IPS-18a (cell line): ENCODE data around the gene AARS1.
"Not testable (repeated sequence)": the region's sequence is repeated elsewhere in the genome, so short reads cannot be mapped to it uniquely, and the experiment has no call there.

Experiments
- H3K27ac ChIP-seq: one replicate; pipeline ENCODE4 v1.5.1; 2013; ENCODE audit warnings: low read length
- H3K27me3 ChIP-seq: one replicate; pipeline ENCODE4 v1.6.1; 2013; ENCODE audit warnings: mild to moderate bottlenecking, low read length; ENCODE audit not compliant: control insufficient read depth, insufficient read depth
- H3K36me3 ChIP-seq: one replicate; pipeline ENCODE4 v1.6.1; 2013; ENCODE audit warnings: low read depth, low read length; ENCODE audit not compliant: control insufficient read depth
- H3K4me1 ChIP-seq: one replicate; pipeline ENCODE4 v1.6.1; 2013; ENCODE audit warnings: low read depth, low read length; ENCODE audit not compliant: control insufficient read depth
- H3K4me3 ChIP-seq: one replicate; pipeline ENCODE4 v1.5.1; 2013; ENCODE audit warnings: low read length
- H3K9ac ChIP-seq: one replicate; pipeline ENCODE4 v1.6.1; 2013; ENCODE audit warnings: mild to moderate bottlenecking, low read length, moderate library complexity
- H3K9me3 ChIP-seq: one replicate; pipeline ENCODE4 v1.6.1; 2013; ENCODE audit warnings: low read depth, low read length; ENCODE audit not compliant: control insufficient read depth

The AARS1 gene

DNA sequence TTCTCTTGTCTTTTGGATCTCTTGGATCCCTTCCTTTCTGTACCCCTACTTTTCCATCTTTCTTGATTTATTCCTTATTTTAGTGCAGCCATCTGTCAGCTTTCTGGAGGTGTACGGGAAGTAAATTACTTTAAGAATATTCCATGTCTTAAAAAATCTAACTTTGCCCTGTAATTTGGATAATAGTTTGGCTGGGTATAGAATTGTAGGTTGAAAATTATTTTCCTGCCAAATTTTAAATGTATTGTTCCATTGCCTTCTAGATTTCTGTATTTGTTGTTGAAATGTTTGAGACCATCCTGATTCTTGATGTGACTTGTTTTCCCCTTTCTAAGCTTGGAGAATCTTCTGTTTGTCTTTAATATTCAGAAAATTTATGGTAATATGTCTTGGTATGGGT is 11.8 kb upstream of the AARS1 start:
- H3K36me3 ChIP-seq = peaks cover 4% of the 10 kb centered on the region
- H3K9me3 ChIP-seq = no peaks in the 10 kb centered on the region
- H3K27me3 ChIP-seq = no peaks in the 10 kb centered on the region
- peaks cover 3% of the 10 kb centered on the region for H3K4me1 ChIP-seq
- no peak overlapping the region for H3K9ac ChIP-seq
- H3K4me3 ChIP-seq = no peak overlapping the region
- H3K27ac ChIP-seq = no peak overlapping the region

DNA sequence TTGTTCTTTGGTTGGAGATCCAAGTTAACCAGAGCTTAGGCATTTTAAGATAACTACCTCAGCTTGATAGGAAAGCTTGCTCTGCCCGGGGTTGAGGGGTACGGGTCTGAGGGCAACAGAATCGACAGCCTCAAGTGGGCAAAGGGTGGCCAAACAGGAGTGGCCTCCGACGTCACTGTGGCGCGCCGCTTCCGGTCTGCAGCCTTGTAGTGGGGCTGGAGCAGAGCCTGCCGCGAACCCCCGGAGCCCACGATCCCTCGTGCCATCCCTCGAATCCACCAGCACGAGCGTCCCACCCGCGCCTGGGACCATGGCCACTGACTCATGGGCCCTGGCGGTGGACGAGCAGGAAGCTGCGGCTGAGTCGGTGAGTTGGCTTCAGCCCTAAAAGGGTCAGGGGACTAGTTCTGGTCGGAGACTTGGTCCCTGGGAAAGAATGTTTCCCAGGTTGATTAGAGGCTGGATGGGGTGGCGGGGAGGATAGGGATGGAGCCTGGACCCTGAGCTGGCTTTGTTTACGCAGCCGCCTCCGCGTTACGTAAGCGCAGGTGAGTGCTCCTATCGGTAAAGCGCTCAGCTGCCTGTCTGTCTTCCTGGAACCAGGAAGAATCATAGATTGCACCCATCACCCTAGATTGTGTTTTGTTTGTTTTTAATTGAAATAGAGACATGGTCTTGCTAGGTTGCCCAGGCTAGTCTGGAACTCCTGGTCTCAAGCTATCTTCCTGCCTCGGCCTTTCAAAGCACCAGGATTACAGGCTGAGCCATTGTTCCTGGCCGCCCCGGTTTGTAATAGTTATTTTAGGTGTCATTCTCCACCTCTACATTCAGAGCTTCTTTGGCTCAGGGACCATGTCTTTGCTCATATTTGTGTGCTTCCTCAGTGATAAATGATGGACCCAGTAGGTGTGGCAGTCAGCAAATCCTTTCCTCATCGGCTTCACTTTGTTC is 10.0 kb upstream of the AARS1 start, which contains the start of gene DDX19B:
TSS of gene DDX19B (plus strand) at position 199 of the 951 bp plus-strand sequence. CDS start at position 311, 112 bp downstream.
- Histone ChIP-seq H3K27me3 (no peaks in the 10 kb centered on the region), H3K4me3 (peak within 1 kb of the TSS; percentile 98), H3K27ac (peak within 1 kb of the TSS; percentile 87), H3K9me3 (no peaks in the 10 kb centered on the region), H3K9ac (peak within 1 kb of the TSS; percentile 94), H3K4me1 (peaks cover 3% of the 10 kb centered on the region), H3K36me3 (no peaks in the 10 kb centered on the region)

DNA sequence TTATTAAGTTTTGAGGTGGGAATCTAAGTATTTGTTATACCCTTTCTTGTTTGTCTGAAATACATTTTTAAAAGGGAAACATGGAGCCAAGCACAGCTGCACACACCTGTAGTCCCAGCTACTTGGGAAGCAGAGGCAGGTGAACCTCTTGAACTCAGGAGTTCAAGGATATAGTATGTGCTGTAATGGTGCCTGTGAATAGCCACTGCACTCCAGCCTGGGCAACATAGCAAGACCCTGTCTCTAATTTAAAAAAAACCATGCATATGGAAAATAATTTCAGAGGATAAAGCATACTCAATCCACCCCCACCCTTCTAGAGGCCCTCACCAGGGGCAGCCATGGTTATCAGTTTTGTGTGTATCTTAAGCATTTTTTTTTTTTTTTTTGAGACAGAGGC is 6.3 kb upstream of the AARS1 start:
- no peaks in the 10 kb centered on the region for H3K36me3 ChIP-seq
- no peak overlapping the region for H3K4me3 ChIP-seq
- no peak overlapping the region for H3K27ac ChIP-seq
- H3K4me1 ChIP-seq = peaks cover 3% of the 10 kb centered on the region
- no peaks in the 10 kb centered on the region for H3K9me3 ChIP-seq
- no peak overlapping the region for H3K9ac ChIP-seq
- H3K27me3 ChIP-seq = no peaks in the 10 kb centered on the region

DNA sequence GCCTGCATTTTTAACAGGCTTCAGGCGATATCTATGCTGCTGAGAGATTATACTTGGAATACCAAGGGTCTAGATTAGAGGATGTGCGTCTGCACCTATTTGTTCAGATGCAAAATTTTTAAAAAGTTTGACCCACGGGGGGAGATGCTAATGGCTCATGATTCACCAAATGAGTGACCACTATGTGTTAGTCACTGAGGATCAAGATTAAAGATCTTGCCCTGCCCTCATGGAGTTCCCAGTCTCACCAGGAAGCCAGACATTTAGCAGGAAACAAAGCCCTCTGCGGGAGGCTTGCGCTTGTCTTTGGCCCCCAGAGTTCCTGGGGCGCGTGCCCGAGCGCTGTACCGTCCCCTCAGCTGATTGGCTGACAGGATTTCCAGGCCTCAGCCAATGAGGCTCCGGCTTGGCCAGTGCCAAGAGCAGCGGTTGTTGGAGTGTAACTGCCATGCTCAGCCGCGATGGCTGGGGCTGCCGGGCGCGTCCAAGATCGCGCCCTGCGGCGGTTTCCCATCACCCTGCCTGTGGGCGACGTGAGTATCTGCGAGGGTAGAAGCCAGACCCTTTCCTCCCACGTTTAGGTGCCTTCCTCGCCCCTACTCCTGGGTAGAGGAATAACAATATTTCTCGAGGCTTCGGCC is 5.2 kb upstream of the AARS1 start:
- Histone ChIP-seq H3K36me3 (no peaks in the 10 kb centered on the region), H3K9ac (no peak overlapping the region), H3K9me3 (no peaks in the 10 kb centered on the region), H3K4me1 (peaks cover 4% of the 10 kb centered on the region), H3K27me3 (no peaks in the 10 kb centered on the region), H3K27ac (no peak overlapping the region), H3K4me3 (no peak overlapping the region)

DNA sequence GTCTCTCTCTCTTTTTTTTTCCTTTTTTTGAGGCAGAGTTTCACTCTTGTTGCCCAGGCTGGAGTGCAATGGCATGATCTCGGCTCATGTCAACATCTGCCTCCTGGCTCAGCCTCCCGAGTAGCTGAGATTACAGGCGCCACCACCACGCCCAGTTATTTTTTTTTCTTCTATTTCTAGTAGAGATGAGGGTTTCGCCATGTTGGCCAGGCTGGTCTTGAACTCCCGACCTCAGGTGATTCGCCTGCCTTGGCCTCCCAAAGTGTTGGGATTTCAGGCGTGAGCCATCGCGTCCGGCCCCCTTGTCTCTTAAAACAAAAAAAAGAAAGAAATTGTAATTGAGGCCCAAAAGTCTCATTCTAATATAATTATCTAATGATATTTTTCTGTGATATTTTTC is 2.8 kb upstream of the AARS1 start:
- H3K4me3 ChIP-seq, H3K27me3 ChIP-seq, H3K4me1 ChIP-seq, H3K36me3 ChIP-seq, H3K9me3 ChIP-seq, H3K9ac ChIP-seq, H3K27ac ChIP-seq: not testable (repeated sequence)

DNA sequence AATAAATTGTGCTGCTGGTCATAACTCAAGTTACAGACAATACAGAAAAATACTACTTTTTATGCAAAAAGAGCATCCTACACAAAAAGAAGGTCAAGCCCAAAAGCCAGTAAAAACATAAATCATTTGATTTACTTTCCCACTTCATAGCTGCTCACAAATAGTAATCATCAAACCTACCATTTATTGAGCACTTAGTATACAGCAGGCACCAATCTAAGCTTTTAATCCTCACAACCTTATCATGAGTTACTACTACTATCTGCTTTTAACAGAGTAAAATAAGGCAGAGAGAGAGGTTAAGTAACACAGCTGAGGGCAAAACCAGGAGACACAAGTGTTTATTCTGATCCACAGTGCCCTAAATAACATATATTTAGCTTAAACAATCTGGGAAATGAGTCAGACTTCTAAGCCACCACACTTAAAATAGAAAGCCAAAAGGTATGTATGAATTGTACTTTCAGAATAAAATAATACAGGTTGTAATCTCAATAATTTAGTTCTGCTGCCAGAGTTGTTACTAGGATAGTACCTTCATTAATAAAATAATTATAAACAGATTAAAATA is 1.7 kb upstream of the AARS1 start:
- Histone ChIP-seq H3K4me3 (no peak overlapping the region), H3K9ac (no peak overlapping the region), H3K27me3 (no peaks in the 10 kb centered on the region), H3K27ac (no peak overlapping the region), H3K9me3 (no peaks in the 10 kb centered on the region), H3K36me3 (no peaks in the 10 kb centered on the region), H3K4me1 (peaks cover 4% of the 10 kb centered on the region)

DNA sequence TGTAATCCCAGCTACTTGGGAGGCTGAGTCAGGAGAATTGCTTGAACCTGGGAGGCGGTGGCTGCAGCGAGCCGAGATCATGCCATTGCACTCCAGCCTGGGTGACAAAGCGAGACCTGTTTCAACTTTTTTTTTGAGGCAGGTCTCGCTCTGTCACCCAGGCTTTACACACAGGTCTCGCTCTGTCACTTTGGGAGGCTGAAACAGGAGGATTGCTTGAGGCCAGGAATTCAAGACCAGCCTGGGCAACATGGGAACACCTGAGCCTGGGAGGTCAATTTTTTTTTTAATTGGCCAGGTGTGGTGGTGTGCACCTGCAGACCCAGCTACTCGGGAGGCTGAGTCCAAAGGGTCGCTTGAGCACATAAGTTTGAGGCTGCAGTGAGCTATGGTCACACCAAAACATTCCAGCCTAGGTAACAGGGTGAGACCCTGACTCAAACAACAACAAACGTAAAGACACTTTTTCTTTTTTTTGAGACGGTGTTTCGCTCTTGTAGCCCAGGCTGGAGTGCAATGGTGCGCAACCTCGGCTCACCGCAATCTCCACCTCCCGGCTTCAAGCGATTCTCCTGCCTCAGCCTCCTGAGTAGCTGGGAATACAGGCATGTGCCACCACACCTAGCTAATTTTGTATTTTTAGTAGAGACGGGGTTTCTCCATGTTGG is 1.9 kb downstream of the AARS1 start:
- peak overlapping the region; percentile 22 for H3K9ac ChIP-seq
- H3K9me3 ChIP-seq, H3K27ac ChIP-seq, H3K4me1 ChIP-seq, H3K27me3 ChIP-seq: not testable (repeated sequence)
- peak overlapping the region; percentile 87 for H3K4me3 ChIP-seq
- peaks cover 28% of the 10 kb centered on the region for H3K36me3 ChIP-seq

DNA sequence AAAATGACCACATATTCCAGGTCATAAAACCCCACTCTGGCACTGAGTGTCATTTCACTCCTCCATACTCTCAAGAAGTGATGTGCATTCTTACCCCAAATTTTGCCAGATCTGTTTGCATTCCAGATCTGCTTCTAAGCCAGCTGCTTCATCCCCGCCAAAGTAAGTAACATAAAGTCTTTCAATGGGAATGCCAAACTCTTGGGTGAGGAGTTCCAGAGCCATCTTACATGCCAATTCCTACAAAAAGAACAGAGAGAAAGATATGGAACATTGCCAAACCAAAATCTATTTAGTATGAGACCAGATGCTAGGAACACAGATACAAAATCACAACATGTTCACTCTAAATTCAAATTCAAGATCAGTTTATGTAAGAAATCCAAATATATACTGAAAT is 12.9 kb downstream of the AARS1 start:
- Histone ChIP-seq H3K27me3 (no peaks in the 10 kb centered on the region), H3K4me3 (no peak overlapping the region), H3K9me3 (no peaks in the 10 kb centered on the region), H3K36me3 (peaks cover 73% of the 10 kb centered on the region), H3K4me1 (no peaks in the 10 kb centered on the region), H3K9ac (no peak overlapping the region), H3K27ac (no peak overlapping the region)

DNA sequence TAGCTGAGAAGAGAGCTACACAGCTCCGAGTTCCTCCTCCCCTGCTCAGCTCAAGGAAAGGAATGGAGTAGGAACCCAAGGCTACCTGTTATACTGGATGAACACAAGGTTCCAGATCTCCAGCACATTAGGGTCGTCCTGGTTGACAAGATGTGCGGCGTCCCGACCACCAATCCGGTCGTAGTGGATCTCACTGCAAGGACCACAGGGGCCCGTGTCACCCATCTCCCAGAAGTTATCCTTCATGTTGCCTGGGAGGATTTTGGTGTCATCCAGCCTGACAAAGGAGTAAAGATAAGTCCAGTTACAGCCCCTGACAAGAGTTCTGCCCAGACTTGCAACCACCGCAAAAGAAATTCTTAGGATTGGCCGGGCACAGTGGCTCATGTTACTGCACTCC is 17.6 kb downstream of the AARS1 start:
- peaks cover 78% of the 10 kb centered on the region for H3K36me3 ChIP-seq
- no peaks in the 10 kb centered on the region for H3K27me3 ChIP-seq

DNA sequence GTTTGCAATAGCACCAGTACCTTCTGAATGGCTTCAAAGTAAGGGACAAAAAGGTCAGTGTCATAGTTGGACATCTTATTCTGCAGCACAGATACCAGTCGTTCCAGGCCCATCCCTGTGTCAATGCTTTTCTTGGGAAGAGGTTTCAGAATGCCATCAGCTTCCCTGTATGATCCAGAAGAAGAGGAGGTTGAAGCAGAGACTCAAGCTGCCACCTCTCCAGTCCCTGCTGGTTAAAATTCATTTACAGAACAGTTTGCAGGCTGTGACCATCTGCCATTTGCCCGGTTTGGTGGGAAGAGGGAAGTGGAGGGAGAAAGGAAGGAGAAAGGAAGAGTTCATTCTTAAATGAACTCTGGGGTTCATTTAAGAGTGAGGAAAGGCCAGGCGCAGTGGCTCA is 19.1 kb downstream of the AARS1 start:
- H3K36me3 ChIP-seq = peaks cover 84% of the 10 kb centered on the region
- H3K9me3 ChIP-seq = no peaks in the 10 kb centered on the region
- no peak overlapping the region for H3K4me3 ChIP-seq
- no peak overlapping the region for H3K27ac ChIP-seq
- no peaks in the 10 kb centered on the region for H3K4me1 ChIP-seq
- H3K9ac ChIP-seq = no peak overlapping the region
- no peaks in the 10 kb centered on the region for H3K27me3 ChIP-seq

More for the DNA sequence above, 17.6 kb downstream of the AARS1 start:
- Histone ChIP-seq H3K4me3 (no peak overlapping the region), H3K9ac (no peak overlapping the region), H3K27ac (no peak overlapping the region), H3K9me3 (no peaks in the 10 kb centered on the region), H3K4me1 (no peaks in the 10 kb centered on the region)

DNA sequence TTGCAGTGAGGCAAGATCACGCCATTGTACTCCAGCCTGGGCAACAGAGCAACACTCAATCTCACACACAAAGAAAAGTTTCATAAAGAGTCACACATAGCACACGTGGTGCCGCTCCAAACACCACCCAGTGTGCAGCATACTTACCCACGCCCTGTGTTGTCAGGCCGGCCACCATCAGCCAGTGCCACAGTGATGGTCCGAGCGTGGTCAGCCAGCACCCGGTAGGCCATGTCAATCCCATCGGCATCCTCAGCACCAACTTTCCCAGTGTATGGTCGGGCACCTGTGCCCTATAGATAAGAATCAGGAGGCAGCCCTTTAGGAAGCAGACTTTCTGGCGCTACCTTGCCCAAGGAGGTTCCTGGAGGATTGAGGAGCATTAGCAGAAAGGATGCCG is 19.8 kb downstream of the AARS1 start:
- no peaks in the 10 kb centered on the region for H3K9me3 ChIP-seq
- peaks cover 87% of the 10 kb centered on the region for H3K36me3 ChIP-seq
- H3K4me1 ChIP-seq = no peaks in the 10 kb centered on the region
- H3K9ac ChIP-seq = no peak overlapping the region
- no peaks in the 10 kb centered on the region for H3K27me3 ChIP-seq
- H3K27ac ChIP-seq = no peak overlapping the region
- H3K4me3 ChIP-seq = no peak overlapping the region
